Astrocyte of the cerebellum (primary cell): ENCODE data around the gene TMEM176A.

Source experiments
- DNase-seq: peaks from one replicate; pipeline ENCODE4 v3.0.0-alpha.2; 2011; ENCODE audit warnings: low read depth
- H3K4me3 ChIP-seq: 2 replicates; pipeline ENCODE4 v1.5.1; 2011; ENCODE audit warnings: mild to moderate bottlenecking, low read depth, low read length, moderate library complexity
- in situ Hi-C: cut with HindIII; loops from 2 replicates; pipeline ENCODE4 v1.10.0; 2017; ENCODE audit warnings: low sequenced_read_pairs
- TF ChIP-seq, protein P1 (sequence below): IDR thresholded peaks from 2 replicates; pipeline ENCODE4 v1.5.1; 2012; ENCODE audit warnings: low read length, low read depth, moderate library complexity, mild to moderate bottlenecking; ENCODE audit errors: missing control alignments

The TMEM176A gene

GRCh38 chr7:150787321-150788281 is 13.0 kb upstream of the TMEM176A start:
- in situ Hi-C loops, result no loop called here
- H3K4me3 ChIP-seq, result no peak overlapping the region
- no peak for DNase-seq
- TF ChIP-seq, protein P1, sequence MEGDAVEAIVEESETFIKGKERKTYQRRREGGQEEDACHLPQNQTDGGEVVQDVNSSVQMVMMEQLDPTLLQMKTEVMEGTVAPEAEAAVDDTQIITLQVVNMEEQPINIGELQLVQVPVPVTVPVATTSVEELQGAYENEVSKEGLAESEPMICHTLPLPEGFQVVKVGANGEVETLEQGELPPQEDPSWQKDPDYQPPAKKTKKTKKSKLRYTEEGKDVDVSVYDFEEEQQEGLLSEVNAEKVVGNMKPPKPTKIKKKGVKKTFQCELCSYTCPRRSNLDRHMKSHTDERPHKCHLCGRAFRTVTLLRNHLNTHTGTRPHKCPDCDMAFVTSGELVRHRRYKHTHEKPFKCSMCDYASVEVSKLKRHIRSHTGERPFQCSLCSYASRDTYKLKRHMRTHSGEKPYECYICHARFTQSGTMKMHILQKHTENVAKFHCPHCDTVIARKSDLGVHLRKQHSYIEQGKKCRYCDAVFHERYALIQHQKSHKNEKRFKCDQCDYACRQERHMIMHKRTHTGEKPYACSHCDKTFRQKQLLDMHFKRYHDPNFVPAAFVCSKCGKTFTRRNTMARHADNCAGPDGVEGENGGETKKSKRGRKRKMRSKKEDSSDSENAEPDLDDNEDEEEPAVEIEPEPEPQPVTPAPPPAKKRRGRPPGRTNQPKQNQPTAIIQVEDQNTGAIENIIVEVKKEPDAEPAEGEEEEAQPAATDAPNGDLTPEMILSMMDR, result no peak

GRCh38 chr7:150788474-150789269 is 11.9 kb upstream of the TMEM176A start:
- in situ Hi-C loops, result no loop called here
- DNase-seq, result no peak
- no peak overlapping the region for H3K4me3 ChIP-seq
- TF ChIP-seq, protein P1, result no peak

DNA sequence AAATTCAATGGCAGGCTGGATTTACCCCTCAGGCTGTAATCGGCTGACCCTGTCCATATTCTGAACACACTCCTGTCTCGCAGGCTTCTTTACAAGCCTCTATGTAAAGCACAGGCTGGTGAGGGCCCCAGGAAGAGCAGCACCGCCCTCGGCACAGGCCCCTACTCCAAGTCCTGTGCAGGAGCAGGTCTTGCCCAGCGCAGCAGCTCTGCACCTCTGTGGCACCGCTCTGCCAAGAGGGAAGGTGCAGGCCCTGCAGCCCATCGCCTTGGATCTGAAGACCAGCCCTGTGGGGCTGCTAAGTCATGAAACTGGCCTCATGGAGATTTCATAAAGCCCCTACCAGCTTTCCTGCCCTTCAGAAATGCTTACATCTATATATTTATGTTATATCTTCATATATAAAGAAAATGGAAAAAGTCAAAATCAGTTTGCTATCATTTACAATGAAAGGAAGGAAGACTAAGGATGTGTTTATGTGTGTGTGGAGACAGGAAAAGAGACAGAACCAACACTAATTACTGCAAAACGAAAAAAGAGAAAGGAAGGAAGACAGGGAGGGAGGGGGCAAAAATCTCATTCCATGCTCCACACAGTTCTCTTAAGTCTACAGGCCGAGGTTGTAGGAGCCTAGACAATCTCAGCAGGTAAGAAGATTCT is 10.0 kb upstream of the TMEM176A start:
- no peak overlapping the region for H3K4me3 ChIP-seq
- no peak for DNase-seq
- in situ Hi-C loops, result no loop called here
- TF ChIP-seq, protein P1, result no peak

GRCh38 chr7:150791304-150791703 is 9.3 kb upstream of the TMEM176A start:
- no peak for DNase-seq
- H3K4me3 ChIP-seq, result no peak overlapping the region
- in situ Hi-C loops, result no loop called here
- TF ChIP-seq, protein P1, result no peak

DNA sequence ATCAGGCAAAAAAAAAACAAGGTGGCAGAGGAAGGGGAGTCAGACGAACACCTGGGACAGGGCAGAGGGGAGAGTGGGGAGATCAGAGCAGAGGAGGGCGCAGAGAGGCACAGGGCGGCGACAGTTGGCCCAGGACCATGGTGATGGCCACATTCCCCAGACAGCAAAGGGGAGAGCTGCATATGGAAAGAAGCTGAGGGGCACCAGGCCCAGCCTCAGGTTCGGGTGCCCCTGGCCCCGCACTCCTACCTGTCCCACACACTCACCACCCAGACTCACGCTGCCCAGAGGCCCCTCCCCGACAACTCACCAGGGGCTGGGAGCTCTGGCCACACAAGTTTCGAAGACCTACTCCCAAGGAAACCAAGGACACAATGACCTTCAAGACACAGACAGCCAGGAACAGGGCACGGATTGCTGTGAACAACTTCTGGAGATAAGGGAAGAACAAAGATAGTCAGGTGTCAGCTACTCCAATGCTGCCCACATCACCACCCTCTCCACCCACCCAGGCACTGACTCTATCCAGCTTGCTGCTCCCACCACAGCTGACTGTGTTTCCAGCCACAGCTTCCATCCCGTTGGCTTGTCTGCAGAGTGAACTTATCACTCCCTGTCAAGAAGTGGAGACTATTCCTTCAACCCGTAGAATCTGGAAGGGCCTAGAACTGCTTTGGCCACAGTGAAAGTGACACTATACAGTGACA is 8.7 kb upstream of the TMEM176A start:
- no peak for DNase-seq
- in situ Hi-C loops, result no loop called here
- no peak overlapping the region for H3K4me3 ChIP-seq
- TF ChIP-seq, protein P1, result no peak
